SK-N-SH (cell line): ENCODE measurements around the gene GTPBP3. TPM values are rescaled to one million over a fixed set of nuclear protein-coding genes. Genes with fewer than 3 reads are reported as not detected.
A peak's percentile ranks its signal among the peaks of the same experiment; 100 is the strongest.

ENCODE experiments used
- CTCF ChIA-PET: fragments of 300-600, 350-600 bp; formaldehyde crosslinking; extraction: SDS; loops from one replicate; lab custom pipeline; 2021; lab: Yijun Ruan, JAX
- POLR2A ChIA-PET: fragments of 350-600 bp; sonication (Branson Sonifier 250); formaldehyde crosslinking; extraction: SDS; loops from one replicate; lab custom pipeline; 2020; ENCODE audit warnings: antibody characterized with exemption, inconsistent platforms; lab: Yijun Ruan, JAX
- DNase-seq: peaks from one replicate; pipeline ENCODE4 v3.0.0; 2012
- H2AFZ ChIP-seq: fragments of 200-600 bp; sonication (generic); 2 replicates; pipeline ENCODE4 v1.8.1; 2016; ENCODE audit warnings: antibody characterized with exemption, mild to moderate bottlenecking, low read depth
- H3F3A ChIP-seq: fragments of 200-600 bp; sonication (generic); replicated peaks from 2 replicates; pipeline ENCODE3; 2016; ENCODE audit warnings: antibody characterized with exemption, mild to moderate bottlenecking; ENCODE audit not compliant: insufficient read depth
- H3K27ac ChIP-seq, 2 experiments: fragments of 200-500 bp in 1 of 2; fragments of 200-600 bp in 1 of 2; sonication (Bioruptor generic) in 1 of 2; sonication (generic), shearing (Covaris generic) in 1 of 2; 2 replicates each; pipeline versions ENCODE4 v1.5.1 to v1.6.1; 2014 to 2016; ENCODE audit warnings: low read depth in 2 of 2, inconsistent platforms in 1 of 2, low read length in 1 of 2, mild to moderate bottlenecking in 1 of 2, mixed read lengths in 1 of 2
- H3K27me3 ChIP-seq: fragments of 200-600 bp; sonication (generic), shearing (Covaris generic); 2 replicates; pipeline ENCODE4 v1.6.1; 2016; ENCODE audit warnings: mixed run types; ENCODE audit not compliant: insufficient read depth
- H3K36me3 ChIP-seq, 2 experiments: fragments of 200-500 bp in 1 of 2; fragments of 200-600 bp in 1 of 2; sonication (Bioruptor generic) in 1 of 2; sonication (generic) in 1 of 2; replicated peaks in 1 of 2; 2 replicates each; pipeline versions ENCODE3 to v1.5.1; 2014 to 2016; ENCODE audit warnings: low read length in 1 of 2, mild to moderate bottlenecking in 1 of 2; ENCODE audit not compliant: insufficient read depth in 2 of 2, control insufficient read depth in 1 of 2
- H3K4me1 ChIP-seq, 2 experiments: fragments of 200-500 bp in 1 of 2; fragments of 200-600 bp in 1 of 2; sonication (Bioruptor generic) in 1 of 2; sonication (generic), shearing (Covaris generic) in 1 of 2; 2 replicates each; pipeline versions ENCODE4 v1.5.1 to v1.6.1; 2014 to 2016; ENCODE audit warnings: low read depth in 1 of 2, low read length in 1 of 2, mixed run types in 1 of 2; ENCODE audit not compliant: insufficient read depth in 2 of 2, control insufficient read depth in 1 of 2
- H3K4me2 ChIP-seq: fragments of 200-600 bp; sonication (generic), shearing (Covaris generic); 2 replicates; pipeline ENCODE4 v1.6.1; 2017; ENCODE audit warnings: mixed run types
- H3K4me3 ChIP-seq, 2 experiments: fragments of 200-500 bp in 1 of 2; fragments of 200-600 bp in 1 of 2; sonication (Bioruptor generic) in 1 of 2; sonication (generic), shearing (Covaris generic) in 1 of 2; 2 replicates each; pipeline versions ENCODE4 v1.5.1 to v1.8.1; 2014 to 2016; ENCODE audit warnings: low read depth in 2 of 2, inconsistent platforms in 1 of 2, low read length in 1 of 2, mild to moderate bottlenecking in 1 of 2, mixed read lengths in 1 of 2, moderate library complexity in 1 of 2
- H3K79me2 ChIP-seq: fragments of 200-600 bp; sonication (generic); 2 replicates; pipeline ENCODE4 v1.8.1; 2017; ENCODE audit warnings: mild to moderate bottlenecking; ENCODE audit not compliant: insufficient read depth
- H3K9ac ChIP-seq: fragments of 200-600 bp; sonication (generic); 2 replicates; pipeline ENCODE4 v1.6.1; 2017; ENCODE audit warnings: mixed run types
- H3K9me2 ChIP-seq: fragments of 200-600 bp; sonication (generic); 2 replicates; pipeline ENCODE4 v1.6.1; 2017; ENCODE audit warnings: mixed run types
- H3K9me3 ChIP-seq: fragments of 200-600 bp; sonication (generic); 2 replicates; pipeline ENCODE4 v1.6.1; 2017; ENCODE audit warnings: mixed run types, mild to moderate bottlenecking, moderate library complexity
- H4K20me1 ChIP-seq: fragments of 200-600 bp; sonication (generic); 2 replicates; pipeline ENCODE4 v1.6.1; 2017; ENCODE audit warnings: mild to moderate bottlenecking, mixed run types; ENCODE audit not compliant: insufficient read depth
- ELF1 ChIP-seq: IDR thresholded peaks from 2 replicates; pipeline ENCODE4 v1.4.0; 2012
- EZH2phosphoT487 ChIP-seq: fragments of 200-600 bp; sonication (generic); IDR thresholded peaks from 2 replicates; pipeline ENCODE4 v1.6.1; 2017; ENCODE audit warnings: low read depth, mixed run types, mild to moderate bottlenecking, antibody characterized with exemption, moderate library complexity, borderline replicate concordance
- FOXJ3 ChIP-seq: sonication (generic); formaldehyde crosslinking; IDR thresholded peaks from 2 replicates; pipeline ENCODE4 v1.5.1; 2020; ENCODE audit warnings: mild to moderate bottlenecking, missing genetic modification reagents
- FOXM1 ChIP-seq: IDR thresholded peaks from 2 replicates; pipeline ENCODE4 v1.4.0; 2012; ENCODE audit warnings: low read depth, mild to moderate bottlenecking
- GABPA ChIP-seq: IDR thresholded peaks from 2 replicates; pipeline ENCODE4 v1.4.0; 2012; ENCODE audit warnings: low read depth, mild to moderate bottlenecking
- GATA2 ChIP-seq: sonication (generic); formaldehyde crosslinking; IDR thresholded peaks from 2 replicates; pipeline ENCODE4 v1.5.0; 2020; ENCODE audit warnings: mild to moderate bottlenecking, missing genetic modification reagents
- JUND ChIP-seq: IDR thresholded peaks from 2 replicates; pipeline ENCODE4 v1.4.0; 2012
- MEF2A ChIP-seq: IDR thresholded peaks from 2 replicates; pipeline ENCODE4 v1.4.0; 2012; ENCODE audit warnings: low read depth, borderline replicate concordance
- MXI1 ChIP-seq: IDR thresholded peaks from 2 replicates; pipeline ENCODE4 v1.6.1; 2012; ENCODE audit warnings: mild to moderate bottlenecking, low read depth, low read length, improper control_type of control experiment
- NRF1 ChIP-seq: IDR thresholded peaks from 2 replicates; pipeline ENCODE4 v1.6.1; 2012; ENCODE audit warnings: low read depth, mild to moderate bottlenecking, low read length
- RAD21 ChIP-seq: IDR thresholded peaks from 2 replicates; pipeline ENCODE4 v1.6.1; 2012; ENCODE audit warnings: mild to moderate bottlenecking, low read length
- RCOR1 ChIP-seq: fragments of 150-350 bp; IDR thresholded peaks from 2 replicates; pipeline ENCODE4 v1.6.1; 2017; ENCODE audit warnings: antibody characterized with exemption, low read length
- RFX5 ChIP-seq: IDR thresholded peaks from 2 replicates; pipeline ENCODE4 v1.6.1; 2012; ENCODE audit warnings: mild to moderate bottlenecking, improper control_type of control experiment, low read length
- RXRA ChIP-seq: IDR thresholded peaks from 2 replicates; pipeline ENCODE4 v1.4.0; 2012; ENCODE audit warnings: low read depth, mild to moderate bottlenecking, borderline replicate concordance
- SIN3A ChIP-seq: IDR thresholded peaks from 2 replicates; pipeline ENCODE4 v1.6.1; 2012; ENCODE audit warnings: low read depth, mild to moderate bottlenecking, low read length, moderate library complexity, borderline replicate concordance
- SMC3 ChIP-seq: IDR thresholded peaks from 2 replicates; pipeline ENCODE4 v1.6.1; 2012; ENCODE audit warnings: low read depth, low read length, improper control_type of control experiment
- TAF1 ChIP-seq: IDR thresholded peaks from 2 replicates; pipeline ENCODE4 v1.6.1; 2012; ENCODE audit warnings: low read depth, mild to moderate bottlenecking, low read length, moderate library complexity, borderline replicate concordance
- YY1 ChIP-seq: IDR thresholded peaks from 2 replicates; pipeline ENCODE4 v1.4.0; 2012; ENCODE audit warnings: low read depth, mild to moderate bottlenecking
- WGBS: methylation state at CpG from one replicate; pipeline ENCODE4 v1.1.6; 2017; ENCODE audit warnings: low lambda C conversion rate; 5-methylcytosine and 5-hydroxymethylcytosine counted together
- polyA plus RNA-seq, 3 experiments: library from polyadenylated mRNA; depleted of rRNA; stranded (reverse); fragments of >200 nt; gene quantifications; 2 replicates each; pipeline ENCODE4 v1.2.3, GENCODE V29; 2012
- TF ChIP-seq, protein P1 (sequence below): IDR thresholded peaks from 2 replicates; pipeline ENCODE4 v1.6.1; 2012; ENCODE audit warnings: mild to moderate bottlenecking, low read depth, low read length, moderate library complexity
- TF ChIP-seq, protein P2 (sequence below): IDR thresholded peaks from 2 replicates; pipeline ENCODE4 v1.4.0; 2012; ENCODE audit warnings: low read depth, borderline replicate concordance
- TF ChIP-seq, protein P3 (sequence below): fragments of 150-350 bp; IDR thresholded peaks from 2 replicates; pipeline ENCODE4 v1.6.1; 2017; ENCODE audit warnings: antibody characterized with exemption, low read length, low read depth, borderline replicate concordance
- TF ChIP-seq, protein P4 (sequence below): IDR thresholded peaks from 2 replicates; pipeline ENCODE4; 2012
- TF ChIP-seq, protein P5 (sequence below): IDR thresholded peaks from 2 replicates; pipeline ENCODE4 v1.4.0; 2012; ENCODE audit warnings: low read depth

Gene GTPBP3
- polyA plus RNA-seq, 1 of the 3 experiments (the other 2 are of a cell fraction) = 21.6 TPM

DNA sequence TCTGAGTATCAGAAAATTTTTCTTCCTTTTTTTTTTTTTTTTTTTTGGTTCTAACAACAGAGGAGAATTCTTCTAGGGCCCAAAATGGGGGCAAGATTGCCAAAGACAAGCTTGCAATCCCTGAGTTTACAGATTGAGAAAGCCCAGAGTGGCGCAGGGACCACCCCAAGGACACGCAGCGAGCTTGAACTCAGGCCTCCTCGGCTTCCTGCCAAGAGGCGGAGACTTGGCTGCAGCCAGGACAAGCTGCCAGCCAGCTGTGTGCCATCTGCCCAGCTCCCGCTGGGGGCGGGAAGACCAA is 32.2 kb upstream of the GTPBP3 start (continued):
- TF ChIP-seq, protein P1, sequence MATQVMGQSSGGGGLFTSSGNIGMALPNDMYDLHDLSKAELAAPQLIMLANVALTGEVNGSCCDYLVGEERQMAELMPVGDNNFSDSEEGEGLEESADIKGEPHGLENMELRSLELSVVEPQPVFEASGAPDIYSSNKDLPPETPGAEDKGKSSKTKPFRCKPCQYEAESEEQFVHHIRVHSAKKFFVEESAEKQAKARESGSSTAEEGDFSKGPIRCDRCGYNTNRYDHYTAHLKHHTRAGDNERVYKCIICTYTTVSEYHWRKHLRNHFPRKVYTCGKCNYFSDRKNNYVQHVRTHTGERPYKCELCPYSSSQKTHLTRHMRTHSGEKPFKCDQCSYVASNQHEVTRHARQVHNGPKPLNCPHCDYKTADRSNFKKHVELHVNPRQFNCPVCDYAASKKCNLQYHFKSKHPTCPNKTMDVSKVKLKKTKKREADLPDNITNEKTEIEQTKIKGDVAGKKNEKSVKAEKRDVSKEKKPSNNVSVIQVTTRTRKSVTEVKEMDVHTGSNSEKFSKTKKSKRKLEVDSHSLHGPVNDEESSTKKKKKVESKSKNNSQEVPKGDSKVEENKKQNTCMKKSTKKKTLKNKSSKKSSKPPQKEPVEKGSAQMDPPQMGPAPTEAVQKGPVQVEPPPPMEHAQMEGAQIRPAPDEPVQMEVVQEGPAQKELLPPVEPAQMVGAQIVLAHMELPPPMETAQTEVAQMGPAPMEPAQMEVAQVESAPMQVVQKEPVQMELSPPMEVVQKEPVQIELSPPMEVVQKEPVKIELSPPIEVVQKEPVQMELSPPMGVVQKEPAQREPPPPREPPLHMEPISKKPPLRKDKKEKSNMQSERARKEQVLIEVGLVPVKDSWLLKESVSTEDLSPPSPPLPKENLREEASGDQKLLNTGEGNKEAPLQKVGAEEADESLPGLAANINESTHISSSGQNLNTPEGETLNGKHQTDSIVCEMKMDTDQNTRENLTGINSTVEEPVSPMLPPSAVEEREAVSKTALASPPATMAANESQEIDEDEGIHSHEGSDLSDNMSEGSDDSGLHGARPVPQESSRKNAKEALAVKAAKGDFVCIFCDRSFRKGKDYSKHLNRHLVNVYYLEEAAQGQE = 0 out of 2 replicates have a peak, but pooled peaks have one; percentile 47
- TF ChIP-seq FOXJ3 (CRISPR knock-in tag) = no peak
- TF ChIP-seq, all 33 proteins: peak for 7

DNA sequence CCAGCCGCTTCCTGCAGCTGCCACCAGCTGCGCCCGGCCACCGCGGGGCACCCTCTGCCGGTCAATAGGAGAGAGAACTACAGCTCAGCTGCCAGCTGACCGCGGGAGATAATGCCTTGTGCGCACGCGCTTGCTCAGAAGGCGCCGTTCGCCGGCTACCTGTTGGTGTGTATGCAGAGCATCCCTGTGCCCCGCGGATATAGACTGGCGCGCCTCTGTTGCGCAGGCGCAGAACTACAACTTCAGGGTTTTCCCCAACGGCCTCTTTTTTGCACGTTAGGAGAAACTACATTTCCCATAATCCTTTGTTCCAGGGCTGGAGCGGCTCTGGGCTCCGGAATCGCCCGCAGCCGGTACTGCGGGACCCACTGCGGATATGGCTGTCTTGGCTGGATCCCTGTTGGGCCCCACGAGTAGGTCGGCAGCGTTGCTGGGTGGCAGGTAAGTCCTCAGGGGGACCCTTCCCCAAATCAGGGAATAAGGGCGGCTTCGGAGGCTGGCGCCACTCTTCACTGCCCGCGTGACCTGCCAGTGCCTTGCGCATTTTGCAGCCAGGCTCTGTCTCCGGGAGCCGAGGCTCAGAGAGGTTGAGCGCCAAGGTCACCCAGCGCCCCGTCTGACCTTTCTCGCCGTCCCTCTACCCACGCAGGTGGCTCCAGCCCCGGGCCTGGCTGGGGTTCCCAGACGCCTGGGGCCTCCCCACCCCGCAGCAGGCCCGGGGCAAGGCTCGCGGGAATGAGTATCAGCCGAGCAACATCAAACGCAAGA is 31.7 kb upstream of the GTPBP3 start, which contains the start of gene MRPL34:
TSS of gene MRPL34 (plus strand) at position 356 of the 768 bp plus-strand sequence. CDS start at position 377, 21 bp downstream.
- H3K27ac ChIP-seq = peak within 1 kb of the TSS; percentile 72 to 96
- H3K79me2 ChIP-seq = peaks cover 34% of the 10 kb centered on the region
- no peaks in the 10 kb centered on the region for H3K9me3 ChIP-seq
- ChIA-PET CTCF (interaction anchor here (0.6 to 2.1 kb wide), 14 partner anchors 9 to 253 kb away, joined by 3 to 20 read pairs (median 3); no protein-coding TSS in a partner anchor), POLR2A (interaction anchor here (0.6 to 1.6 kb wide), 5 partner anchors 13 to 91 kb away, joined by 3 to 7 read pairs (median 4); partner anchors contain the start of gene USE1)
- peak within 1 kb of the TSS; percentile 87 for H2AFZ ChIP-seq
- peak within 1 kb of the TSS; percentile 92 for H3K4me2 ChIP-seq
- no peaks in the 10 kb centered on the region for H4K20me1 ChIP-seq
- DNase-seq = peak; percentile 90
- WGBS = 0% methylated on average over 1 of the region's 55 CpGs
- H3K4me3 ChIP-seq = peak within 1 kb of the TSS; percentile 73 to 86
- peak within 1 kb of the TSS; percentile 76 for H3K9ac ChIP-seq
- H3K27me3 ChIP-seq = no peaks in the 10 kb centered on the region
- no peaks in the 10 kb centered on the region for H3K9me2 ChIP-seq
- peaks cover 18% of the 10 kb centered on the region for H3F3A ChIP-seq
- peaks cover 12 to 37% of the 10 kb centered on the region in 2 experiments for H3K4me1 ChIP-seq
- no peaks in the 10 kb centered on the region for H3K36me3 ChIP-seq
- TF ChIP-seq TAF1 (peak; percentile 49), RCOR1 (peak; percentile 28; the same call in 1 of the 2 replicates), EZH2phosphoT487 (no peak), SMC3 (no peak; the same call in 1 of the 2 replicates), FOXJ3 (CRISPR knock-in tag) (0 out of 2 replicates have a peak, but pooled peaks have one; percentile 58), GABPA (peak; percentile 47; the same call in 1 of the 2 replicates), NRF1 (peak; percentile 93), RXRA (0 out of 2 replicates have a peak, but pooled peaks have one; percentile 9), FOXM1 (0 out of 2 replicates have a peak, but pooled peaks have one; percentile 24), RFX5 (no peak), JUND (no peak), SIN3A (no peak), YY1 (peak; percentile 76), ELF1 (peak; percentile 27; the same call in 1 of the 2 replicates), GATA2 (CRISPR knock-in tag) (no peak; the same call in 1 of the 2 replicates), RAD21 (peak; percentile 46; the same call in 1 of the 2 replicates), MEF2A (no peak), MXI1 (peak; percentile 91)
- TF ChIP-seq, protein P2, sequence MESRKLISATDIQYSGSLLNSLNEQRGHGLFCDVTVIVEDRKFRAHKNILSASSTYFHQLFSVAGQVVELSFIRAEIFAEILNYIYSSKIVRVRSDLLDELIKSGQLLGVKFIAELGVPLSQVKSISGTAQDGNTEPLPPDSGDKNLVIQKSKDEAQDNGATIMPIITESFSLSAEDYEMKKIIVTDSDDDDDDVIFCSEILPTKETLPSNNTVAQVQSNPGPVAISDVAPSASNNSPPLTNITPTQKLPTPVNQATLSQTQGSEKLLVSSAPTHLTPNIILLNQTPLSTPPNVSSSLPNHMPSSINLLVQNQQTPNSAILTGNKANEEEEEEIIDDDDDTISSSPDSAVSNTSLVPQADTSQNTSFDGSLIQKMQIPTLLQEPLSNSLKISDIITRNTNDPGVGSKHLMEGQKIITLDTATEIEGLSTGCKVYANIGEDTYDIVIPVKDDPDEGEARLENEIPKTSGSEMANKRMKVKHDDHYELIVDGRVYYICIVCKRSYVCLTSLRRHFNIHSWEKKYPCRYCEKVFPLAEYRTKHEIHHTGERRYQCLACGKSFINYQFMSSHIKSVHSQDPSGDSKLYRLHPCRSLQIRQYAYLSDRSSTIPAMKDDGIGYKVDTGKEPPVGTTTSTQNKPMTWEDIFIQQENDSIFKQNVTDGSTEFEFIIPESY = no peak
- TF ChIP-seq, protein P3, sequence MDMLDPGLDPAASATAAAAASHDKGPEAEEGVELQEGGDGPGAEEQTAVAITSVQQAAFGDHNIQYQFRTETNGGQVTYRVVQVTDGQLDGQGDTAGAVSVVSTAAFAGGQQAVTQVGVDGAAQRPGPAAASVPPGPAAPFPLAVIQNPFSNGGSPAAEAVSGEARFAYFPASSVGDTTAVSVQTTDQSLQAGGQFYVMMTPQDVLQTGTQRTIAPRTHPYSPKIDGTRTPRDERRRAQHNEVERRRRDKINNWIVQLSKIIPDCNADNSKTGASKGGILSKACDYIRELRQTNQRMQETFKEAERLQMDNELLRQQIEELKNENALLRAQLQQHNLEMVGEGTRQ = no peak
- TF ChIP-seq, protein P4, sequence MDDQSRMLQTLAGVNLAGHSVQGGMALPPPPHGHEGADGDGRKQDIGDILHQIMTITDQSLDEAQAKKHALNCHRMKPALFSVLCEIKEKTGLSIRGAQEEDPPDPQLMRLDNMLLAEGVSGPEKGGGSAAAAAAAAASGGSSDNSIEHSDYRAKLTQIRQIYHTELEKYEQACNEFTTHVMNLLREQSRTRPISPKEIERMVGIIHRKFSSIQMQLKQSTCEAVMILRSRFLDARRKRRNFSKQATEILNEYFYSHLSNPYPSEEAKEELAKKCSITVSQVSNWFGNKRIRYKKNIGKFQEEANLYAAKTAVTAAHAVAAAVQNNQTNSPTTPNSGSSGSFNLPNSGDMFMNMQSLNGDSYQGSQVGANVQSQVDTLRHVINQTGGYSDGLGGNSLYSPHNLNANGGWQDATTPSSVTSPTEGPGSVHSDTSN = peak; percentile 83; the same call in 1 of the 2 replicates
- TF ChIP-seq, protein P5, sequence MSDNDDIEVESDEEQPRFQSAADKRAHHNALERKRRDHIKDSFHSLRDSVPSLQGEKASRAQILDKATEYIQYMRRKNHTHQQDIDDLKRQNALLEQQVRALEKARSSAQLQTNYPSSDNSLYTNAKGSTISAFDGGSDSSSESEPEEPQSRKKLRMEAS = no peak; the same call in 1 of the 2 replicates
